Psoas muscle (tissue), 8 donors: ENCODE data around the gene CACNB4. TPM values are rescaled to one million over a fixed set of nuclear protein-coding genes. Genes with fewer than 3 reads are reported as not detected.

Experiments used
- ATAC-seq, 4 donors: fragments of 200-7000 bp; cut with Tn5 transposase; one replicate each; pipeline ENCODE4 v1.9.1; 2020; ENCODE audit warnings: moderate library complexity in 3 of 4, mild to moderate bottlenecking in 2 of 4
- DNase-seq, 2 donors: peaks; one replicate each; pipeline ENCODE4 v3.0.0-alpha.2; 2020
- H3K27ac ChIP-seq: fragments of 200-600 bp; one replicate; pipeline ENCODE4 v1.8.0; 2022
- H3K27me3 ChIP-seq, 3 donors: fragments of 200-600 bp in 1 of 3; one replicate each; pipeline versions ENCODE4 v1.6.1 to v1.8.0; 2013 to 2022; ENCODE audit warnings: low read length in 2 of 3, mild to moderate bottlenecking in 2 of 3, moderate library complexity in 1 of 3; ENCODE audit not compliant: insufficient read depth in 3 of 3
- H3K36me3 ChIP-seq, 2 donors: fragments of 200-600 bp in 1 of 2; one replicate each; pipeline versions ENCODE4 v1.6.1 to v1.8.0; 2013 to 2022; ENCODE audit warnings: low read depth in 1 of 2, mild to moderate bottlenecking in 1 of 2, moderate library complexity in 1 of 2; ENCODE audit not compliant: insufficient read depth in 1 of 2
- H3K4me1 ChIP-seq: fragments of 200-600 bp; one replicate; pipeline ENCODE4 v1.8.0; 2022
- H3K4me3 ChIP-seq: fragments of 200-600 bp; one replicate; pipeline ENCODE4 v1.8.0; 2022; ENCODE audit warnings: mild to moderate bottlenecking
- H3K9me3 ChIP-seq: fragments of 200-600 bp; one replicate; pipeline ENCODE4 v1.8.0; 2022
- whole genome bisulfite sequencing, 3 donors: extraction: QIAGEN DNeasy Blood & Tissue Kit; methylation state at CpG; one replicate each; pipeline versions ENCODE4 v1.1.6 to v1.1.7; 2013; 5-methylcytosine and 5-hydroxymethylcytosine counted together
- intact Hi-C, 2 donors: fragments of 100-400 bp; cut with DNase I; formaldehyde crosslinking; loops; one replicate each; pipeline versions ENCODE4 v1.11.0 to v1.14.2; 2022
- polyA plus RNA-seq, 3 donors: library from polyadenylated mRNA; stranded (reverse); fragments of 200-250 nt; gene quantifications; one replicate each; pipeline ENCODE4 v1.2.3, GENCODE V29; 2013
- total RNA-seq, 4 donors: library from RNA; stranded (reverse); fragmentation: NEBNext Ultra II Directional in 2 of 4; extraction: Animal tissue kit (Norgen Biotek cat#: 25700) in 2 of 4; gene quantifications; one replicate each; pipeline versions ENCODE4 v1.2.1 to v1.2.4, GENCODE V29; 2021 to 2023
- TF ChIP-seq, protein P1 (sequence below): fragments of 200-600 bp; IDR thresholded peaks from one replicate; pipeline ENCODE4 v1.8.0; 2022; ENCODE audit warnings: antibody characterized with exemption
- donor health status: healthy with polysubstance abuse.
- donor health status: DM: no; HTN: no; CAD: no; lungs with moderate emphysema.
- donor health status: Bipolar disorder and iron deficiency.
- donor health status: healthy.
- donor health status: DM: yes; HTN: yes; CAD: no.
- donor health status: DM: no; HTN: no; CAD: no.
- donor health status: DM: no; HTN: no; CAD: no.
- donor health status: DM: yes; HTN: yes; CAD: no.

The CACNB4 gene
- total and polyA plus RNA-seq, 7 donors: 0.10 to 1.1 (median 0.21) TPM

DNA sequence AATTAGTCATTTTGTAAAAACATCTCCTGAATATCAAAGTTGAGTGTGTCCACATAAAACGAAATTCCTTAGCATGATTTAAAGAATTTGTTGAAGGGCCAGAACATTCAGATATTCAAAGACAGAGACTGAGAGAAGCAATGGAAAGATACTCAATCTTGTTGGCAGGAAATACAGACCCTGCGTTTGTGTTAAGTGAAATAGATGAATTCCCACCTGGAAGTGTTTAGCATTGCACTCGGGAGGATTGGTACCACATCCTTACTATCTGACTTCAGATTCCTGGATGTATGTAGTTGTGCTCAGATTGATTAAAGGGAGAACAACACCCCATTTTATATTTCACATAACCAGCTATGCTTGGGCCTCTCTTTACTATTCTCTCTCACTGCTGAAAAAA is 260.9 kb downstream of the CACNB4 start:
- no peaks in the 10 kb centered on the region for H3K9me3 ChIP-seq
- H3K4me3 ChIP-seq: no peak overlapping the region
- ATAC-seq (no peak), DNase-seq (no peak)
- intact Hi-C loops: loop anchor here (5.0 to 10.0 kb wide), 2 partner anchors 34 to 167 kb away; no protein-coding TSS in a partner anchor
- H3K4me1 ChIP-seq: no peaks in the 10 kb centered on the region
- H3K27me3 ChIP-seq: no peaks in the 10 kb centered on the region
- H3K36me3 ChIP-seq: no peaks in the 10 kb centered on the region
- WGBS, 3 donors: 67 to 74% (median 67%) methylated on average over 3 of the region's 3 CpGs
- TF ChIP-seq, protein P1, sequence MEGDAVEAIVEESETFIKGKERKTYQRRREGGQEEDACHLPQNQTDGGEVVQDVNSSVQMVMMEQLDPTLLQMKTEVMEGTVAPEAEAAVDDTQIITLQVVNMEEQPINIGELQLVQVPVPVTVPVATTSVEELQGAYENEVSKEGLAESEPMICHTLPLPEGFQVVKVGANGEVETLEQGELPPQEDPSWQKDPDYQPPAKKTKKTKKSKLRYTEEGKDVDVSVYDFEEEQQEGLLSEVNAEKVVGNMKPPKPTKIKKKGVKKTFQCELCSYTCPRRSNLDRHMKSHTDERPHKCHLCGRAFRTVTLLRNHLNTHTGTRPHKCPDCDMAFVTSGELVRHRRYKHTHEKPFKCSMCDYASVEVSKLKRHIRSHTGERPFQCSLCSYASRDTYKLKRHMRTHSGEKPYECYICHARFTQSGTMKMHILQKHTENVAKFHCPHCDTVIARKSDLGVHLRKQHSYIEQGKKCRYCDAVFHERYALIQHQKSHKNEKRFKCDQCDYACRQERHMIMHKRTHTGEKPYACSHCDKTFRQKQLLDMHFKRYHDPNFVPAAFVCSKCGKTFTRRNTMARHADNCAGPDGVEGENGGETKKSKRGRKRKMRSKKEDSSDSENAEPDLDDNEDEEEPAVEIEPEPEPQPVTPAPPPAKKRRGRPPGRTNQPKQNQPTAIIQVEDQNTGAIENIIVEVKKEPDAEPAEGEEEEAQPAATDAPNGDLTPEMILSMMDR: no peak
- H3K27ac ChIP-seq: no peak overlapping the region

DNA sequence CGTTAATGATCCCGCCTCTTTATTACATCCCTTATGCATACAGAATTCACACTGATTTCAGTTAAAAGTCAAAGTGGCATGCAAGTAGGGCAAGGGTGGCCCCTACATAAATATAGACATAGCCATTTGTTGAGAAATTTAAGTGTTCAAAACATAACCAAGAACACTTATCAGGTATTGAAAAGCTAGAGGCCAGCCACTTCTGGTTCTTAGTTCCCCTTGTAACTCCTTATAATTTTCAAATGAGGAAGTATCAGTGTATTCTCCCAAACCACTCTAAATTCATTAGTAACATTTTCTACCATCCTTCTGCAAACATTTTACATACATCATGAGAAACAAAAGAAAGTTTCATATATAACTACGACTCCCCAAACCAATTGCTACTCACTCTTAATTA is 264.9 kb downstream of the CACNB4 start:
- DNase-seq (no peak), ATAC-seq (no peak)
- intact Hi-C loops: loop anchor here in 1 of 2 donors (10.0 kb wide), 1 partner anchor 171 kb away; no protein-coding TSS in a partner anchor
- H3K27me3 ChIP-seq: no peaks in the 10 kb centered on the region
- H3K36me3 ChIP-seq: no peaks in the 10 kb centered on the region
- H3K4me1 ChIP-seq: peaks cover under 1% of the 10 kb centered on the region
- 93 to 96% (median 93%) methylated on average over 3 of the region's 3 CpGs for WGBS, 3 donors
- H3K9me3 ChIP-seq: no peaks in the 10 kb centered on the region
- no peak overlapping the region for H3K4me3 ChIP-seq
- TF ChIP-seq, protein P1: no peak
- H3K27ac ChIP-seq: no peak overlapping the region

DNA sequence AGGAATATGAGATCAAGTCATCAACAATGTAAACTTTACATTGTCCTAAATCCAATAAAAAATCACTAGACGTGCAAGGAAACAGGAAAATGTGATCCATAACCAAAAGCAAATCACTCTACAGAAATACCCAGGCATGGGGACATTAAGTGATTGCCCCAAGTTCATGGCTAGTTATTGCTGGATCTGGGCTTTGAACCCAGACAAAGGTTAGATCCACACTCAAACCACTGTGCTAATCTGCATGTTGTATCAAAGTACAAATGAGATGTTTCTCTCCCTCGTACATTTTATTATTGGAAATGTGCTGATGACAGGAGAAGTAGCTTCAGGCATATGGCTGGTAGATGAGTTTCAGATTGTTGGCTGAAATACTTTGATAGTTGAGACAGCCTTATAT is 267.9 kb downstream of the CACNB4 start:
- no peak for ATAC-seq
- Histone ChIP-seq H3K9me3 (no peaks in the 10 kb centered on the region), H3K4me1 (peaks cover 18% of the 10 kb centered on the region), H3K27me3 (no peaks in the 10 kb centered on the region), H3K27ac (no peak overlapping the region), H3K4me3 (no peak overlapping the region), H3K36me3 (no peaks in the 10 kb centered on the region)
- TF ChIP-seq, protein P1: no peak
- intact Hi-C loops: loop anchor here in 1 of 2 donors (10.0 kb wide), 1 partner anchor 174 kb away; no protein-coding TSS in a partner anchor
- WGBS, 3 donors: 90 to 95% (median 93%) methylated on average over 2 of the region's 2 CpGs
- DNase-seq: no peak

DNA sequence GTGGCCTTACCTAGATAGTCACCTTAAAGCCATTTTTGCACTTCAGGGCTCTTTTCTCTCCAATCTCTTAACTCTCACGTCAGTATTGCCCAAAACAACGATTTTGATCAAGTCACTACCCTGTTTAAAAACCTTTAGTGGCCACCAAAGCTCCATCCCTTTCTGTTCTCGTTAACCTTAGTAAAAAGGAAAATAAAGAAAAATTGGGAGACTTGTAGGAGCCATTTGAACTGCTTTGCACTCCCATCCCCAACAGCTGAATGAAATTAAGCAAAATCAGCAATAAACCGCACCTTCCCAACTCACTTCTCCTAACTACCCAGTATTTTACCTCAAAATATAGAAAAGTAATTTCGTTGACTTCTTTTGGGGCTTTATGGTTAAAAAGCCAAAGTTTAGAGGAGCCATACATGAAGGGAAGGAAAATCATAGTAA is 269.9 kb downstream of the CACNB4 start:
- WGBS, 3 donors: 80 to 85% (median 82%) methylated on average over 5 of the region's 5 CpGs
- H3K4me3 ChIP-seq: peak overlapping the region; percentile 87
- H3K27me3 ChIP-seq: no peaks in the 10 kb centered on the region
- intact Hi-C loops: loop anchor here (5.0 to 10.0 kb wide), 2 partner anchors 114 to 178 kb away; no protein-coding TSS in a partner anchor
- peak overlapping the region; percentile 93 for H3K27ac ChIP-seq
- no peaks in the 10 kb centered on the region for H3K9me3 ChIP-seq
- no peaks in the 10 kb centered on the region for H3K36me3 ChIP-seq
- DNase-seq (no peak), ATAC-seq (no peak)
- TF ChIP-seq, protein P1: no peak
- H3K4me1 ChIP-seq: peaks cover 38% of the 10 kb centered on the region
